Measurements from ENCODE around the gene CCR7. TPM values are rescaled to one million over a fixed set of nuclear protein-coding genes. Genes with fewer than 3 reads are reported as not detected.

The CCR7 gene
- total and polyA plus RNA-seq, 2 of the 13 experiments (the other 11 are each of a cell fraction or from before 2014, with no cell fraction given), result 0.04 to 0.53 TPM

DNA sequence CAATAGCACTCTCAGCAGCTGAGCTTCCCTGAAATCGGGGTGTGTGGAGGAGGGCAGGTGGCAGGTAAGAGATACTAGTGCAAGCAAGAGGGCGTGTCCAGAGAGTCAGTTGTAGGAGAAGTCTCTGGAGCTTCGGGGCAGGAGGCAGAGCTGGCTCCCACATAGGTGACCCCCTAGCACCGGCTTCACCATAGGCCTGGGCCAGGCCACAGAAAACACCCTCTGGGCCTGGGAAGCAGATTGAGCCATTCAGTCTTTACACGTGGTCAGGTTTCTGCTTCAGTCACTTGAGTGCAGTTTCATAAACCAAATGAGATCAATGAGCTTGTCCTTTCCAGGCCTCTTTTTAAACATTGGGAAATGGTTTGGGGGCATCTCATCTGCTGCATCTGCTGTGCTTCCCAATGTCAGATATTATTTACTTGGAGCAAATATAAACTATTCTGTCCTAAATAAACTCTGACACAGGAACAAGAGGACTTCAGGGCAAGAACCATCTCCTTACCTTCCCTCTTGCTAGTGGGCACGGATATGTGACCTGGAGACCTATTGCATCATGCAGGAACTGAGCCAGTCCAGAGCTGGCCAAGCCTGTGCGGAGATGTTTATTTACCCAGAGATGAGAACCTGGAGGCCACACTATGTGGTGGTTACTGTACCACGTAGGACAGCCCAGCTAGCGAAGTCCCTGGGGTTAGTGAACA, 16.1 kb downstream of the CCR7 start (continued):
- TF ChIP-seq, protein P1, sequence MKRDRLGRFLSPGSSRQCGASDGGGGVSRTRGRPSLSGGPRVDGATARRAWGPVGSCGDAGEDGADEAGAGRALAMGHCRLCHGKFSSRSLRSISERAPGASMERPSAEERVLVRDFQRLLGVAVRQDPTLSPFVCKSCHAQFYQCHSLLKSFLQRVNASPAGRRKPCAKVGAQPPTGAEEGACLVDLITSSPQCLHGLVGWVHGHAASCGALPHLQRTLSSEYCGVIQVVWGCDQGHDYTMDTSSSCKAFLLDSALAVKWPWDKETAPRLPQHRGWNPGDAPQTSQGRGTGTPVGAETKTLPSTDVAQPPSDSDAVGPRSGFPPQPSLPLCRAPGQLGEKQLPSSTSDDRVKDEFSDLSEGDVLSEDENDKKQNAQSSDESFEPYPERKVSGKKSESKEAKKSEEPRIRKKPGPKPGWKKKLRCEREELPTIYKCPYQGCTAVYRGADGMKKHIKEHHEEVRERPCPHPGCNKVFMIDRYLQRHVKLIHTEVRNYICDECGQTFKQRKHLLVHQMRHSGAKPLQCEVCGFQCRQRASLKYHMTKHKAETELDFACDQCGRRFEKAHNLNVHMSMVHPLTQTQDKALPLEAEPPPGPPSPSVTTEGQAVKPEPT (CRISPR knock-in tag; IDR thresholded peaks at IDR 0.05; ENCODE audit: low read depth), result peak; percentile 92; the same call in 1 of the 2 replicates
- TF ChIP-seq GATA4 (IDR thresholded peaks at IDR 0.05; ENCODE audit: borderline replicate concordance, low read depth) (peak; percentile 70), NFIC (IDR thresholded peaks at IDR 0.05; ENCODE audit: low read length) (peak; percentile 92), LCORL (IDR thresholded peaks at IDR 0.05) (no peak), LCORL (CRISPR knock-in tag; IDR thresholded peaks at IDR 0.05) (peak; percentile 96), FOSL1 (CRISPR knock-in tag; IDR thresholded peaks at IDR 0.05; ENCODE audit: borderline replicate concordance) (no peak), MTF1 (CRISPR knock-in tag; IDR thresholded peaks at IDR 0.05) (no peak), SOX13 (IDR thresholded peaks at IDR 0.05) (peak; percentile 81), SOX13 (CRISPR knock-in tag; conservative IDR thresholded peaks at IDR 0.05 in 1 of 2, IDR thresholded peaks at IDR 0.05 in 1 of 2) (peak in 1 of 2 experiments; percentile 94; a peak in 2 of 4 replicates), HOXA5 (CRISPR knock-in tag; IDR thresholded peaks at IDR 0.05) (peak; percentile 94), ZNF296 (CRISPR knock-in tag; conservative IDR thresholded peaks at IDR 0.05) (peak; percentile 52; the same call in 1 of the 2 replicates), EED (CRISPR knock-in tag; IDR thresholded peaks at IDR 0.05) (0 out of 2 replicates have a peak, but pooled peaks have one; percentile 57)
- TF ChIP-seq, protein P2, sequence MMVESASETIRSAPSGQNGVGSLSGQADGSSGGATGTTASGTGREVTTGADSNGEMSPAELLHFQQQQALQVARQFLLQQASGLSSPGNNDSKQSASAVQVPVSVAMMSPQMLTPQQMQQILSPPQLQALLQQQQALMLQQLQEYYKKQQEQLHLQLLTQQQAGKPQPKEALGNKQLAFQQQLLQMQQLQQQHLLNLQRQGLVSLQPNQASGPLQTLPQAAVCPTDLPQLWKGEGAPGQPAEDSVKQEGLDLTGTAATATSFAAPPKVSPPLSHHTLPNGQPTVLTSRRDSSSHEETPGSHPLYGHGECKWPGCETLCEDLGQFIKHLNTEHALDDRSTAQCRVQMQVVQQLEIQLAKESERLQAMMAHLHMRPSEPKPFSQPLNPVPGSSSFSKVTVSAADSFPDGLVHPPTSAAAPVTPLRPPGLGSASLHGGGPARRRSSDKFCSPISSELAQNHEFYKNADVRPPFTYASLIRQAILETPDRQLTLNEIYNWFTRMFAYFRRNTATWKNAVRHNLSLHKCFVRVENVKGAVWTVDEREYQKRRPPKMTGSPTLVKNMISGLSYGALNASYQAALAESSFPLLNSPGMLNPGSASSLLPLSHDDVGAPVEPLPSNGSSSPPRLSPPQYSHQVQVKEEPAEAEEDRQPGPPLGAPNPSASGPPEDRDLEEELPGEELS (CRISPR knock-in tag; IDR thresholded peaks at IDR 0.05), result peak; percentile 99
- TF ChIP-seq, protein P3, sequence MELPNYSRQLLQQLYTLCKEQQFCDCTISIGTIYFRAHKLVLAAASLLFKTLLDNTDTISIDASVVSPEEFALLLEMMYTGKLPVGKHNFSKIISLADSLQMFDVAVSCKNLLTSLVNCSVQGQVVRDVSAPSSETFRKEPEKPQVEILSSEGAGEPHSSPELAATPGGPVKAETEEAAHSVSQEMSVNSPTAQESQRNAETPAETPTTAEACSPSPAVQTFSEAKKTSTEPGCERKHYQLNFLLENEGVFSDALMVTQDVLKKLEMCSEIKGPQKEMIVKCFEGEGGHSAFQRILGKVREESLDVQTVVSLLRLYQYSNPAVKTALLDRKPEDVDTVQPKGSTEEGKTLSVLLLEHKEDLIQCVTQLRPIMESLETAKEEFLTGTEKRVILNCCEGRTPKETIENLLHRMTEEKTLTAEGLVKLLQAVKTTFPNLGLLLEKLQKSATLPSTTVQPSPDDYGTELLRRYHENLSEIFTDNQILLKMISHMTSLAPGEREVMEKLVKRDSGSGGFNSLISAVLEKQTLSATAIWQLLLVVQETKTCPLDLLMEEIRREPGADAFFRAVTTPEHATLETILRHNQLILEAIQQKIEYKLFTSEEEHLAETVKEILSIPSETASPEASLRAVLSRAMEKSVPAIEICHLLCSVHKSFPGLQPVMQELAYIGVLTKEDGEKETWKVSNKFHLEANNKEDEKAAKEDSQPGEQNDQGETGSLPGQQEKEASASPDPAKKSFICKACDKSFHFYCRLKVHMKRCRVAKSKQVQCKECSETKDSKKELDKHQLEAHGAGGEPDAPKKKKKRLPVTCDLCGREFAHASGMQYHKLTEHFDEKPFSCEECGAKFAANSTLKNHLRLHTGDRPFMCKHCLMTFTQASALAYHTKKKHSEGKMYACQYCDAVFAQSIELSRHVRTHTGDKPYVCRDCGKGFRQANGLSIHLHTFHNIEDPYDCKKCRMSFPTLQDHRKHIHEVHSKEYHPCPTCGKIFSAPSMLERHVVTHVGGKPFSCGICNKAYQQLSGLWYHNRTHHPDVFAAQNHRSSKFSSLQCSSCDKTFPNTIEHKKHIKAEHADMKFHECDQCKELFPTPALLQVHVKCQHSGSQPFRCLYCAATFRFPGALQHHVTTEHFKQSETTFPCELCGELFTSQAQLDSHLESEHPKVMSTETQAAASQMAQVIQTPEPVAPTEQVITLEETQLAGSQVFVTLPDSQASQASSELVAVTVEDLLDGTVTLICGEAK (IDR thresholded peaks at IDR 0.05), result no peak
- TF ChIP-seq, protein P3 (CRISPR knock-in tag; IDR thresholded peaks at IDR 0.05), result peak; percentile 86
- TF ChIP-seq, protein P4, sequence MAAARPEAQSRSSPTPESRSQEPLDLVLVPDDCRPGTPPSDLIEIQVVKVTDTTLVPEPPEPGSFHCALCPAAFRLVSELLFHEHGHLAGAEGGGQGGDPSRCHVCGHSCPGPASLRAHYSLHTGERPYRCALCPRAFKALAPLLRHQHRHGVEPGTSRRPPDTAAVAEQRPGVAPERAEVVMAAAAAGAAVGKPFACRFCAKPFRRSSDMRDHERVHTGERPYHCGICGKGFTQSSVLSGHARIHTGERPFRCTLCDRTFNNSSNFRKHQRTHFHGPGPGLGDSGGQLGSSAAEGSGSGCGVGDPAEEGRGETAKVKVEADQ (CRISPR knock-in tag; IDR thresholded peaks at IDR 0.05; ENCODE audit: borderline replicate concordance), result peak; percentile 86; the same call in 1 of the 2 replicates
